ENCODE results near the gene RYR3. TPM values are rescaled to one million over a fixed set of nuclear protein-coding genes. Genes with fewer than 3 reads are reported as not detected.

Gene RYR3
- total and polyA plus RNA-seq, 2 donors (not counting 1 experiment from before 2014, with no cell fraction given) = not detected

GRCh38 chr15:33654860-33655259, 344.1 kb downstream of the RYR3 start:
- intact Hi-C loops (cut with micrococcal nuclease) = no loop called here
- no peak overlapping the region for H3K4me3 ChIP-seq (ENCODE audit: control extremely low read depth in 1 of 5, extremely low read depth in 1 of 5, insufficient read depth in 1 of 5, low read depth in 2 of 5, low read length in 4 of 5)
- Mint-ChIP-seq H3K4me3 (no peak overlapping the region), H3K4me1 (no peaks in the 10 kb centered on the region), H3K9me3 (ENCODE audit: insufficient read depth) (no peaks in the 10 kb centered on the region), H3K27ac (no peak overlapping the region), H3K27me3 (no peaks in the 10 kb centered on the region)
- H2AFZ ChIP-seq (ENCODE audit: insufficient read depth, low read depth, low read length, poor library complexity, severe bottlenecking) = no peak overlapping the region
- no peaks in the 10 kb centered on the region for H3K36me3 ChIP-seq (replicated peaks in 1 of 2; ENCODE audit: control extremely low read depth in 1 of 2, control insufficient read depth in 1 of 2, extremely low read depth in 1 of 2, insufficient read depth in 2 of 2, low read length in 1 of 2)
- no peaks in the 10 kb centered on the region for H3K4me1 ChIP-seq (ENCODE audit: control insufficient read depth in 2 of 2, insufficient read depth in 2 of 2, low read length in 2 of 2)
- no peak overlapping the region for H3K4me2 ChIP-seq (replicated peaks; ENCODE audit: low read depth, low read length, poor library complexity, severe bottlenecking)
- no peak overlapping the region for H3K27ac ChIP-seq (ENCODE audit: low read length in 2 of 2)
- DNase-seq = no peak
- 72% methylated on average over 2 of the region's 3 CpGs for WGBS (ENCODE audit: insufficient coverage)
- no peaks in the 10 kb centered on the region for H3K79me2 ChIP-seq (ENCODE audit: control insufficient read depth, insufficient read depth, low read length)
- POLR2A ChIA-PET = no interaction called here
- CTCF ChIA-PET = no interaction called here
- H3K9ac ChIP-seq (ENCODE audit: low read length) = no peak overlapping the region
- no peaks in the 10 kb centered on the region for H3K27me3 ChIP-seq (replicated peaks in 1 of 4; ENCODE audit: control extremely low read depth in 1 of 4, control insufficient read depth in 3 of 4, insufficient read depth in 4 of 4, low read length in 3 of 4)
- H4K20me1 ChIP-seq (ENCODE audit: control insufficient read depth, insufficient read depth, low read length, poor library complexity, severe bottlenecking) = no peaks in the 10 kb centered on the region
- ATAC-seq (ENCODE audit: low read depth) = no peak
- peaks cover 0 to 5% (median 0%) of the 10 kb centered on the region in 3 donors for H3K9me3 ChIP-seq (ENCODE audit: control extremely low read depth in 1 of 3, control insufficient read depth in 2 of 3, insufficient read depth in 1 of 3, low read length in 2 of 3)
- no peak for TF ChIP-seq EZH2 (IDR thresholded peaks at IDR 0.05; ENCODE audit: borderline replicate concordance, insufficient read depth, low read depth, low read length, poor library complexity, severe bottlenecking)
- TF ChIP-seq CTCF (IDR thresholded peaks at IDR 0.05) = no peak

- Histone ChIP-seq H2AFZ (ENCODE audit: insufficient read depth, low read depth, low read length, poor library complexity, severe bottlenecking) (no peak overlapping the region), H3K9me3 (ENCODE audit: control extremely low read depth in 1 of 3, control insufficient read depth in 2 of 3, insufficient read depth in 1 of 3, low read length in 2 of 3) (peaks cover 0 to 8% (median 0%) of the 10 kb centered on the region in 3 donors), H3K79me2 (ENCODE audit: control insufficient read depth, insufficient read depth, low read length) (no peaks in the 10 kb centered on the region), H4K20me1 (ENCODE audit: control insufficient read depth, insufficient read depth, low read length, poor library complexity, severe bottlenecking) (no peaks in the 10 kb centered on the region), H3K27ac (ENCODE audit: low read length in 2 of 2) (no peak overlapping the region), H3K36me3 (replicated peaks in 1 of 2; ENCODE audit: control extremely low read depth in 1 of 2, control insufficient read depth in 1 of 2, extremely low read depth in 1 of 2, insufficient read depth in 2 of 2, low read length in 1 of 2) (no peaks in the 10 kb centered on the region), H3K4me3 (ENCODE audit: control extremely low read depth in 1 of 5, extremely low read depth in 1 of 5, insufficient read depth in 1 of 5, low read depth in 2 of 5, low read length in 4 of 5) (no peak overlapping the region), H3K9ac (ENCODE audit: low read length) (no peak overlapping the region), H3K4me2 (replicated peaks; ENCODE audit: low read depth, low read length, poor library complexity, severe bottlenecking) (no peak overlapping the region), H3K4me1 (ENCODE audit: control insufficient read depth in 2 of 2, insufficient read depth in 2 of 2, low read length in 2 of 2) (no peaks in the 10 kb centered on the region), H3K27me3 (replicated peaks in 1 of 4; ENCODE audit: control extremely low read depth in 1 of 4, control insufficient read depth in 3 of 4, insufficient read depth in 4 of 4, low read length in 3 of 4) (no peaks in the 10 kb centered on the region)
- no peak for ATAC-seq (ENCODE audit: low read depth)
- DNase-seq = no peak
- Mint-ChIP-seq H3K27me3 (no peaks in the 10 kb centered on the region), H3K4me3 (no peak overlapping the region), H3K9me3 (ENCODE audit: insufficient read depth) (no peaks in the 10 kb centered on the region), H3K27ac (no peak overlapping the region), H3K4me1 (no peaks in the 10 kb centered on the region)
- WGBS (ENCODE audit: insufficient coverage) = 93% methylated on average over 3 of the region's 5 CpGs
- CTCF ChIA-PET = no interaction called here
- intact Hi-C loops (cut with micrococcal nuclease) = no loop called here
- POLR2A ChIA-PET = no interaction called here
- TF ChIP-seq CTCF (IDR thresholded peaks at IDR 0.05) (no peak), EZH2 (IDR thresholded peaks at IDR 0.05; ENCODE audit: borderline replicate concordance, insufficient read depth, low read depth, low read length, poor library complexity, severe bottlenecking) (no peak)
These were observed 344.7 kb downstream of the RYR3 start for GRCh38 chr15:33655488-33655887.
